ENCODE data around the gene UMODL1. TPM values are rescaled to one million over a fixed set of nuclear protein-coding genes. Genes with fewer than 3 reads are reported as not detected.

UMODL1 gene
- total and polyA plus RNA-seq, 2 experiments from 2014 or later = 0.15 to 0.47 TPM

- H3K9me3 ChIP-seq (ENCODE audit: low read depth) = no peaks in the 10 kb centered on the region
- no peak for TF ChIP-seq EZH2phosphoT487 (IDR thresholded peaks at IDR 0.05; ENCODE audit: low read depth, severe bottlenecking, unreplicated experiment)
- TF ChIP-seq EZH2 (IDR thresholded peaks at IDR 0.05; ENCODE audit: borderline replicate concordance) = no peak
- TF ChIP-seq, protein P1, sequence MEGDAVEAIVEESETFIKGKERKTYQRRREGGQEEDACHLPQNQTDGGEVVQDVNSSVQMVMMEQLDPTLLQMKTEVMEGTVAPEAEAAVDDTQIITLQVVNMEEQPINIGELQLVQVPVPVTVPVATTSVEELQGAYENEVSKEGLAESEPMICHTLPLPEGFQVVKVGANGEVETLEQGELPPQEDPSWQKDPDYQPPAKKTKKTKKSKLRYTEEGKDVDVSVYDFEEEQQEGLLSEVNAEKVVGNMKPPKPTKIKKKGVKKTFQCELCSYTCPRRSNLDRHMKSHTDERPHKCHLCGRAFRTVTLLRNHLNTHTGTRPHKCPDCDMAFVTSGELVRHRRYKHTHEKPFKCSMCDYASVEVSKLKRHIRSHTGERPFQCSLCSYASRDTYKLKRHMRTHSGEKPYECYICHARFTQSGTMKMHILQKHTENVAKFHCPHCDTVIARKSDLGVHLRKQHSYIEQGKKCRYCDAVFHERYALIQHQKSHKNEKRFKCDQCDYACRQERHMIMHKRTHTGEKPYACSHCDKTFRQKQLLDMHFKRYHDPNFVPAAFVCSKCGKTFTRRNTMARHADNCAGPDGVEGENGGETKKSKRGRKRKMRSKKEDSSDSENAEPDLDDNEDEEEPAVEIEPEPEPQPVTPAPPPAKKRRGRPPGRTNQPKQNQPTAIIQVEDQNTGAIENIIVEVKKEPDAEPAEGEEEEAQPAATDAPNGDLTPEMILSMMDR (IDR thresholded peaks at IDR 0.05; ENCODE audit: poor library complexity) = no peak
- H2AFZ ChIP-seq = no peak overlapping the region
- H3K4me1 ChIP-seq (ENCODE audit: insufficient read depth) = peaks cover 3% of the 10 kb centered on the region
- 94% methylated on average over 21 of the region's 21 CpGs for WGBS (ENCODE audit: low lambda C conversion rate, missing lambda C conversion rate)
- H3K79me2 ChIP-seq = no peaks in the 10 kb centered on the region
- H3K4me3 ChIP-seq = no peak overlapping the region
- DNase-seq (ENCODE audit: low spot score) = no peak
- H3K27ac ChIP-seq = no peak overlapping the region
- H3K4me2 ChIP-seq = no peak overlapping the region
- no peaks in the 10 kb centered on the region for H3K9me2 ChIP-seq (replicated peaks; ENCODE audit: insufficient read depth)
- H3K36me3 ChIP-seq (replicated peaks; ENCODE audit: insufficient read depth, low read depth) = no peaks in the 10 kb centered on the region
- no peaks in the 10 kb centered on the region for H3K27me3 ChIP-seq
- H4K20me1 ChIP-seq (ENCODE audit: insufficient read depth, poor library complexity, severe bottlenecking) = no peaks in the 10 kb centered on the region
Observed at GRCh38 chr21:42089665-42090310, 18.7 kb downstream of the UMODL1 start.

DNA sequence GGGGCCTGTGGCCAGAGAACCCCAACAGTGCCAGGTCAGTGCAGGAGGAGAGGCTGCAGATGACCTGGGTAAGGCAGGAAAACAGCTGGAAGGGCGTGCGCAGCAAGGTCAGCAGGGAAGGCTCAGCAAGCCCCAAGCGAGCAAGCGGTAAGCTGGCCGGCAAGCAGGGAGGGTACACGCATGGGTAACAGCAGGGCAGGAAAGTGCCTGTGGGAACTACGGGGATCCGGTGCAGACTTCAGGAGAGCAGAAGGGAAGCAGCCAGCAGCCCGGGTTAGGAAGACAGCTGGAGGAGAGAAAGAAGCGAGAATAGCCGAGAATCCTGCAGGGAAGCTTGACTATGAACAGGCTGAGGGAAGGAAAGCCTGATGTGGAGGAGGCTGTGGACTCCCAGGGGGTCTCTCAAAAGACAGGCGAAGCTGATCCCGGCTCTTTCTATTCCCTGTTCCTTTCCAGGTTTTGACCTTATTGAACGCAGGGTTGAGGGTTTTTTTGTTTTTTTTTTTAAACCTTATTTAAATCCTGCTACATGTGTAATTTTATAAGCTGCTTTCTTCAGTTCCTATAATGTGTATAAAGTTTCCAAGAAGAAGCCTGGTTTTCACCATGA, 20.9 kb downstream of the UMODL1 start:
- Histone ChIP-seq H3K27me3 (no peaks in the 10 kb centered on the region), H3K9me3 (ENCODE audit: low read depth) (no peaks in the 10 kb centered on the region)

GRCh38 chr21:42092771-42093170, 21.7 kb downstream of the UMODL1 start:
- Histone ChIP-seq H3K4me3 (no peak overlapping the region), H3K27ac (no peak overlapping the region), H3K9me3 (ENCODE audit: low read depth) (no peaks in the 10 kb centered on the region), H3K79me2 (no peaks in the 10 kb centered on the region), H3K9me2 (replicated peaks; ENCODE audit: insufficient read depth) (no peaks in the 10 kb centered on the region), H3K4me2 (no peak overlapping the region), H4K20me1 (ENCODE audit: insufficient read depth, poor library complexity, severe bottlenecking) (no peaks in the 10 kb centered on the region), H3K27me3 (no peaks in the 10 kb centered on the region), H3K4me1 (ENCODE audit: insufficient read depth) (peaks cover 13% of the 10 kb centered on the region), H3K36me3 (replicated peaks; ENCODE audit: insufficient read depth, low read depth) (no peaks in the 10 kb centered on the region), H2AFZ (no peak overlapping the region)
- WGBS (ENCODE audit: low lambda C conversion rate, missing lambda C conversion rate) = 82% methylated on average over 8 of the region's 8 CpGs
- TF ChIP-seq EZH2phosphoT487 (IDR thresholded peaks at IDR 0.05; ENCODE audit: low read depth, severe bottlenecking, unreplicated experiment) (no peak), EZH2 (IDR thresholded peaks at IDR 0.05; ENCODE audit: borderline replicate concordance) (no peak)
- TF ChIP-seq, protein P1 (IDR thresholded peaks at IDR 0.05; ENCODE audit: poor library complexity) = no peak
- no peak for DNase-seq (ENCODE audit: low spot score)

More for the DNA sequence above, 20.9 kb downstream of the UMODL1 start:
- H3K4me3 ChIP-seq = no peak overlapping the region
- 44% methylated on average over 14 of the region's 14 CpGs for WGBS (ENCODE audit: low lambda C conversion rate, missing lambda C conversion rate)
- H3K36me3 ChIP-seq (replicated peaks; ENCODE audit: insufficient read depth, low read depth) = no peaks in the 10 kb centered on the region
- H3K27ac ChIP-seq = no peak overlapping the region
- DNase-seq (ENCODE audit: low spot score) = no peak
- H4K20me1 ChIP-seq (ENCODE audit: insufficient read depth, poor library complexity, severe bottlenecking) = no peaks in the 10 kb centered on the region
- peaks cover 7% of the 10 kb centered on the region for H3K4me1 ChIP-seq (ENCODE audit: insufficient read depth)
- no peak overlapping the region for H2AFZ ChIP-seq
- TF ChIP-seq EZH2 (IDR thresholded peaks at IDR 0.05; ENCODE audit: borderline replicate concordance) (no peak), EZH2phosphoT487 (IDR thresholded peaks at IDR 0.05; ENCODE audit: low read depth, severe bottlenecking, unreplicated experiment) (no peak)
- TF ChIP-seq, protein P1 (IDR thresholded peaks at IDR 0.05; ENCODE audit: poor library complexity) = no peak
- no peaks in the 10 kb centered on the region for H3K79me2 ChIP-seq
- no peaks in the 10 kb centered on the region for H3K9me2 ChIP-seq (replicated peaks; ENCODE audit: insufficient read depth)
- no peak overlapping the region for H3K4me2 ChIP-seq
